ENCODE results near the gene SOS1. TPM values are rescaled to one million over a fixed set of nuclear protein-coding genes. Genes with fewer than 3 reads are reported as not detected.

The SOS1 gene
- total RNA-seq, 4 donors from 2014 or later: 67.2 to 72.4 (median 71.0) TPM

DNA sequence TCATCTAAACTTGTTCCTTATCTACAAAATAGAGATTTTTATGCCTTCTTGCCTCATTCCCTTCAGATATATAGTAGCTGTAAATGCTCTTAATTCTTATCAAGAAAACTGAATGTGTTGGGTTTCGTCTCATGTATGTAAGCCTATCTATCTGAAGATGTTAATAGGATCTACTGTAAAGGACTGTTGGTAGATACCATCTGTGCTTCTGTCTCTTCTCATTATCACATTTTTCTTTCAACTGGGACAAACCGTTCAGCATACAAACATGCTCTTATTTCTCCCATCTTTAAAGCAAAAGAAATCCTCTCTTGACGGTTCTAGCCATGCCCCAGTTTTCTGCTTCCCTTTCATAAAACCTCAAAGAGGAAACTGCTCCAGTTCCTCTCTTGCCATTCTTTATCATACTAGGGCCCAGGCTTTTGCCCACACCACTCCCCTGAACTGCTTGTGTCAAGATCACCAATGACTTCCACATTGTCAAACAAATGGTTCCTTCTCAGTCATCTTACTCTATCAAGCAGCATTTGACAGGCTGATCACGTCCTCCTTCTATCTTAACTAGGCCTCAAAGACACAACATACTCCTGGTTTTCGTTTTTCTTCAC, 142.5 kb downstream of the SOS1 start:
- TF ChIP-seq, protein P1, sequence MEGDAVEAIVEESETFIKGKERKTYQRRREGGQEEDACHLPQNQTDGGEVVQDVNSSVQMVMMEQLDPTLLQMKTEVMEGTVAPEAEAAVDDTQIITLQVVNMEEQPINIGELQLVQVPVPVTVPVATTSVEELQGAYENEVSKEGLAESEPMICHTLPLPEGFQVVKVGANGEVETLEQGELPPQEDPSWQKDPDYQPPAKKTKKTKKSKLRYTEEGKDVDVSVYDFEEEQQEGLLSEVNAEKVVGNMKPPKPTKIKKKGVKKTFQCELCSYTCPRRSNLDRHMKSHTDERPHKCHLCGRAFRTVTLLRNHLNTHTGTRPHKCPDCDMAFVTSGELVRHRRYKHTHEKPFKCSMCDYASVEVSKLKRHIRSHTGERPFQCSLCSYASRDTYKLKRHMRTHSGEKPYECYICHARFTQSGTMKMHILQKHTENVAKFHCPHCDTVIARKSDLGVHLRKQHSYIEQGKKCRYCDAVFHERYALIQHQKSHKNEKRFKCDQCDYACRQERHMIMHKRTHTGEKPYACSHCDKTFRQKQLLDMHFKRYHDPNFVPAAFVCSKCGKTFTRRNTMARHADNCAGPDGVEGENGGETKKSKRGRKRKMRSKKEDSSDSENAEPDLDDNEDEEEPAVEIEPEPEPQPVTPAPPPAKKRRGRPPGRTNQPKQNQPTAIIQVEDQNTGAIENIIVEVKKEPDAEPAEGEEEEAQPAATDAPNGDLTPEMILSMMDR (IDR thresholded peaks at IDR 0.05; ENCODE audit: low read depth): no peak

DNA sequence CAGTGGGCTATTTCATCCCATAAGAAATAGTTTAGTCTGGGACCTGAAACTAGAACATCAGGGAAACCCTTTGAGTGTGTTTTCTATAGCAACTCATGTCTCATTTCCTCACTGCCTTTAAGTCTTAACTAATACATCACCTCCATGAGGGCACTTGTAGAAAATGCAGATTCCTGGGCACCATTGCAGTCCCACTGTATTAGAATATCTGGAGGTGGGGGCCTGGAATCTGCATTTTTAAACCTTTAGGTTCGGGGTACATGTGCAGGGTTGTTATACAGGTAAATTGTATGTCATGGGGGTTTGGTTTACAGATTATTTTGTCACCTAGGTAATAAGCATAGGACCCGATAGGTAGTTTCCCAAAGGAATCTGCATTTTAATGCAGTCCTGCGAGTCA, 143.8 kb downstream of the SOS1 start:
- TF ChIP-seq, protein P1 (IDR thresholded peaks at IDR 0.05; ENCODE audit: low read depth): no peak

DNA sequence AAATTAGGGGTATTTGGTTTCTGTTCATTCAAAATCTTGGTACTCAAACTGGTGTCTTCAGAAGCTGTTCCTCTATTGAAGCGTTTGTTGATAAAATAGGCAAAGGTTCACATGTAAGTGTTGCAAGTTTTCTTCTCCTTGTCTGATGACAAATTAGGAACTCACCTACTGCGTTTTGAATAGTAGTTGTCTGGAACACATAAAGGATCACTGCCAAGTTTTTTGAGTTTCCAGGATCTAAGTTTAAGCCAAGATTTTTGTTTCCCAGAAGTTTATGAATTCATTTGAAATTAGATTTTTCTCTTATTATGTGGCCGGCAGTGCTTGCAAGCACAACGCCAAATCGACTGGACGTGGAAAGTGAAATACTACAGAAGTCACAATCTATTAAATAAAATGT, 145.8 kb downstream of the SOS1 start:
- TF ChIP-seq, protein P1 (IDR thresholded peaks at IDR 0.05; ENCODE audit: low read depth): no peak

DNA sequence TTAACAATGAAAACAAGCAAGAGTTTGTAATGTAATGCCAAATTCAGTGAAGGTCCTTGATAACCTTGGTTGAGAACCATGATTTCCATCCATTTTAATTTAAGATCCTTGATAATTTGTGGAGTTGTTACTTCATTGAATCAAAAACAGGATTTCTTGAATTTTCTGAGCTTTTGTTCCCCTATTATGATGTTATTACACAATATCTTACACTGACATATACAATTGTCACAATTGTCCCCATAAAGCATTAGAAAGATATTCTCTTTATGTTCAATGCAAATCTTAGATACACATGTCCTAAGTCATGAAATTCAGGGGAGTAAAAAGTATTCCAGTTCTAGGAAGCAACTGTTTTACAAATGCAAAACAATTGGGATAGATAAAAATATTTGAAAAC, 147.6 kb downstream of the SOS1 start:
- TF ChIP-seq, protein P1 (IDR thresholded peaks at IDR 0.05; ENCODE audit: low read depth): no peak

DNA sequence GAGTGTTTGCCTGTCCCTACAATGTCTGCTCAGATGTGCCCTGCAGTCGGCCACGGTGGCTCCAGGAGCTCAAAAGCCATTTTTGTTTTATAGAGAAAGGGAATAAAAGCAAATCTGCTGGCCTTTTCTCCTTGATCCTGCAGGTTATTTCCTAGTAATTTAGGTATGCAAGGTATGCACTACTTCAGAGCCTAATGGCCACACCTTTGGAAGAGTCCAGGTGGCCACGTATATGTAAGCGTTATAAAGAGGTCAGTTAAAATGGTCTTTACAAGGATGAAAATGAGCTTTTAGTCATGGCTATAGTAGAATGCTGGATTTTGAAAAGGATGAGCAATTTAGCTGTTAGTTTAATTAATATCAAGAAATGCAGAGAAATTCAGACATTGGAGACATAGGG, 149.5 kb downstream of the SOS1 start:
- TF ChIP-seq, protein P1 (IDR thresholded peaks at IDR 0.05; ENCODE audit: low read depth): no peak

DNA sequence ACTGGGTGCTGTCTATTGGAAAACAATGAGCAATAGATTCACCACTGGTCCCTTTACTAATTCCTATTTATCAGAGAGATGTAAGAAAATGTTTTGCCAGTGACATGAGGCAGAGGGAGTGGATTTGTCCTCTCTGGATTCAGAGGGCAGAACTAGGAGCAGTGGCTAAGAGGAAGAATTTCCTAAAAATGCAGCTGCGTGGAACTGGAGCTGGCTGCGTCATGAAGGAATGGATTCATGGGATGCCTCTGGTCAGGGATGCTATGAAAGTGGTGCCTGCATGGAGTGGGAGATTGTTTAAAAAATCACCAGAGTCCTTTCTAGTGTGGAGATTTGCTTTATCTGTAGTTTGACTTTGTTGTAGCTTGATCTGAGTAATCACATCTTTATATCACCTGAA, 152.8 kb downstream of the SOS1 start:
- TF ChIP-seq, protein P1 (IDR thresholded peaks at IDR 0.05; ENCODE audit: low read depth): no peak

DNA sequence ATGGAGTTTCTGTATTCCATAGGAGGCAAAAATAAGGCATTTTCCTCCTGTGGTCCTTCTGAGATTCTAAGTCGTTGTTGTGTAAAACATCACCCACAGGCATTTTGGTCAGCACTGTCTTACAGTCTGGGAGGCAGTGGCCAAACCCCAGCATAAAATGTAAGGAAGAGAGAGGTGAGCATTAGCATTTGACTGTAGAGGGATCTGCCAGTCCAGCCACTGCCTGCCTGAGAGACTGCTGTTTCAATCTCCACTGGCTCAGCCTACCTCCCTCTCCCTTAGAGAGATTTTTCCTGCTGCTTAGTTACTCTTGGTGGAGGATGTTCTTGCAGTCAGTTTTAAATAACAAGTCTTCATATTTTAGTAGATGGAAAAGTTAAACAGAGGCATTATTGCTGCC, 154.2 kb downstream of the SOS1 start:
- TF ChIP-seq, protein P1 (IDR thresholded peaks at IDR 0.05; ENCODE audit: low read depth): no peak

Measured in subcutaneous adipose tissue (tissue), 4 donors.